ENCODE results near the gene CDH22. TPM values are rescaled to one million over a fixed set of nuclear protein-coding genes. Genes with fewer than 3 reads are reported as not detected.

Gene CDH22
- polyA plus RNA-seq, 1 donor: 0.37 TPM

GRCh38 chr20:46267108-46268105 is 40.9 kb downstream of the CDH22 start:
- no peak for DNase-seq
- WGBS (ENCODE audit: insufficient coverage, low lambda C conversion rate): no CpG with 5 or more reads among the region's 11 CpGs
- no peaks in the 10 kb centered on the region for H3K9me3 ChIP-seq (ENCODE audit: control insufficient read depth, low read depth, low read length)
- H3K27ac ChIP-seq (ENCODE audit: low read length): no peak overlapping the region
- no peaks in the 10 kb centered on the region for H3K36me3 ChIP-seq (ENCODE audit: control insufficient read depth, insufficient read depth, low read length)
- no peak overlapping the region for H3K4me3 ChIP-seq (ENCODE audit: low read length)
- H3K4me1 ChIP-seq (ENCODE audit: control insufficient read depth, insufficient read depth, low read length): no peaks in the 10 kb centered on the region
- H3K27me3 ChIP-seq (ENCODE audit: control insufficient read depth, insufficient read depth, low read length): peaks cover 34% of the 10 kb centered on the region

DNA sequence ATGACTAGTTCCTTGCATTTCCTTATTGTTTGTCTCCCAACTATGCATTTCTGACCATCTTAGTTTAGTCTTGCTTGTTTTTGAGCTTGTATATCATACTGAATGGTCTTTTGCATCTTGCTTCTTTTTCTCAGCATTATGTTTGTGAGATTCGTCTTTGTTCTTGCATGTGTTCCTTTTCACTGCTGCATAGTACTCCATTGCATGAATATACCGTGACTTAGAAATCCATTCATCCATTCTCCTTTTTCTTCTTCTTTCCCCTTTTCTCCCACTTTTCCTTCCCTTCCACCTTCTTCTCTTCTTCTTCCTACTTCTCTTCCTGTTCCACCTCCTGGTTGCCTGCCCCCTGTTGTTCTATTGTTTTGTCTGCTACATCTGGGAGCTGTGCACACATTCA is 42.8 kb downstream of the CDH22 start:
- H3K9me3 ChIP-seq (ENCODE audit: control insufficient read depth, low read depth, low read length): no peaks in the 10 kb centered on the region
- peaks cover 31% of the 10 kb centered on the region for H3K27me3 ChIP-seq (ENCODE audit: control insufficient read depth, insufficient read depth, low read length)
- no peak for DNase-seq
- 100% methylated on average over 2 of the region's 2 CpGs for WGBS (ENCODE audit: insufficient coverage, low lambda C conversion rate)
- no peak overlapping the region for H3K27ac ChIP-seq (ENCODE audit: low read length)
- H3K4me1 ChIP-seq (ENCODE audit: control insufficient read depth, insufficient read depth, low read length): no peaks in the 10 kb centered on the region
- no peaks in the 10 kb centered on the region for H3K36me3 ChIP-seq (ENCODE audit: control insufficient read depth, insufficient read depth, low read length)
- H3K4me3 ChIP-seq (ENCODE audit: low read length): no peak overlapping the region

DNA sequence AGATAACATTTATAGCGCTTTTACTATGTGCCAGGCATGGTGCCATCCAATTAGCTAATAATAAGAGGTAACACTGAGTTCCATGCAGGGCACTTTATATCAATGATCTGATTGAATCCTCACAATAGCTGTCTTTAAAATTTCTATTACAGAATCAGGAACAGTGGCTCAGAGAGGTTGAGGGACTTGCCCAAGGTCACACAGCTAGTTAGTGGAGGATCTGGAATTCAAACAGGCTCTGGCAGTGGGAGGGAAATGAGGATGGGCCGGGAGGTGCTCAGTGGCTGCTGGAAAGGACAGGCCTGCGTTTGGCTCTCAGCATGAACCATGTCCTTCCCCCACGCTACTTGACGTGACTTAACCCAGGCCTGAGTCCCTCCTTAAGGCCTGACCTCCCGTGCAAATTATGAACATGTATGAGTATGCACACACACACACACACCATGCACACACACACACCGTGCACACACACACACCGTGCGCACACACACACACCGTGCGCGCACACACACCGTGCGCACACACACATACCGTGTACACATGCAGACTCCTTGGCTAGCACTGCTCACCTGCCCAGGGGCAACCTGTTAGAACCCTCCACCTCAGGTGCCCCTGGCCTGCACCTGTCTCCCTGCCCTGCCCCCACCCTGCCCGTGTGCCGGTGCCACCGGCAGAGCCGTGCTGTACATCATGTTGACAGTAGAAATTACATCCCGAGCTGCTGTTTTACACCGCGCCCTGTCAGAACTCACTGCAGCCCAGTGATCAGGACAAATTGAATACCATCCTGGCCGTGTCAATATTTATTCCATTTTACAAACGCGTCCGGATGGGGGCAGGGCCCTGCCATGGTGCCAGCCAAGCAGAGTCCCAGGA is 43.7 kb downstream of the CDH22 start:
- Histone ChIP-seq H3K36me3 (ENCODE audit: control insufficient read depth, insufficient read depth, low read length) (no peaks in the 10 kb centered on the region), H3K27ac (ENCODE audit: low read length) (no peak overlapping the region), H3K4me1 (ENCODE audit: control insufficient read depth, insufficient read depth, low read length) (no peaks in the 10 kb centered on the region), H3K9me3 (ENCODE audit: control insufficient read depth, low read depth, low read length) (no peaks in the 10 kb centered on the region), H3K27me3 (ENCODE audit: control insufficient read depth, insufficient read depth, low read length) (peaks cover 23% of the 10 kb centered on the region), H3K4me3 (ENCODE audit: low read length) (no peak overlapping the region)
- DNase-seq: no peak
- 35% methylated on average over 3 of the region's 26 CpGs for WGBS (ENCODE audit: insufficient coverage, low lambda C conversion rate)

DNA sequence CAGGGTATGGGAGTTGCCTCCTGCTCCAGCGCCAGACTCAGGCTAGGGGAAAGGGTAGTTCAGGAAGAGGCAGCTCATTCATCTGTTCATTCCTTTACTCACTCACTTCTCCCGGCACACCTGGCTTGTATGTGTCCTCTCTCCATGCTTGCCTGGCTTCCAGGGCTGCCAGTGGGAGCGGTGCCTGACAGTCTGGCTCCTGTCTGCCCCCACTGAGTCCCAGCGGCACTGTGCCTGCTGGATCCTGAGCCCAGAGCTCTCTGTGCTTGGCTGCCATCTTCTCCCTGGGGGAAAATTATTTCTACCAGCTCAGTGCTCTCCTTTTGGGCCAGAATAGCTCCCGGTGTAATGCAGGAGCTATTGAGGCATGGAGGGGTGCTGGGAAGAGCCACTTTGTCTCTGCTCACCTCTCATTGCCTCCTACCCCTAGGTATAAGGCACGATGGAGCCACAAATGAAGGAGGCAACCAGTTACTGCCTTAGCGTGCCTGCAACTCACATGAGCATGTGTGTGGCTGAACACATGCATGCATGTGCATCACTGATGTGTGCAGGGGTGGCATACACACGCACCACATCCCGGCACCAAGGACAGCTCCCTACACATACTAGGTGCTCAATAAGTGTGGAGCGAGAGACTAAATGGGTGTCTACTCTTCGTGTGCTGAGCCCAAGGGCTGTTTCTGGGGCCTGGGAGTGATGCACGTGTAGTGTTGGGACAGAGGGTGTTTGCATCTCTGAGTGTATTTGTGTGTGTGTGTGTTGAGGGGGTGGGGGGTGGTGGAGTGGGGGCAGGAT is 46.6 kb downstream of the CDH22 start:
- H3K4me1 ChIP-seq (ENCODE audit: control insufficient read depth, insufficient read depth, low read length): no peaks in the 10 kb centered on the region
- H3K9me3 ChIP-seq (ENCODE audit: control insufficient read depth, low read depth, low read length): no peaks in the 10 kb centered on the region
- H3K27me3 ChIP-seq (ENCODE audit: control insufficient read depth, insufficient read depth, low read length): peaks cover 15% of the 10 kb centered on the region
- no peak overlapping the region for H3K27ac ChIP-seq (ENCODE audit: low read length)
- WGBS (ENCODE audit: insufficient coverage, low lambda C conversion rate): 40% methylated on average over 1 of the region's 12 CpGs
- no peak overlapping the region for H3K4me3 ChIP-seq (ENCODE audit: low read length)
- H3K36me3 ChIP-seq (ENCODE audit: control insufficient read depth, insufficient read depth, low read length): no peaks in the 10 kb centered on the region
- no peak for DNase-seq

DNA sequence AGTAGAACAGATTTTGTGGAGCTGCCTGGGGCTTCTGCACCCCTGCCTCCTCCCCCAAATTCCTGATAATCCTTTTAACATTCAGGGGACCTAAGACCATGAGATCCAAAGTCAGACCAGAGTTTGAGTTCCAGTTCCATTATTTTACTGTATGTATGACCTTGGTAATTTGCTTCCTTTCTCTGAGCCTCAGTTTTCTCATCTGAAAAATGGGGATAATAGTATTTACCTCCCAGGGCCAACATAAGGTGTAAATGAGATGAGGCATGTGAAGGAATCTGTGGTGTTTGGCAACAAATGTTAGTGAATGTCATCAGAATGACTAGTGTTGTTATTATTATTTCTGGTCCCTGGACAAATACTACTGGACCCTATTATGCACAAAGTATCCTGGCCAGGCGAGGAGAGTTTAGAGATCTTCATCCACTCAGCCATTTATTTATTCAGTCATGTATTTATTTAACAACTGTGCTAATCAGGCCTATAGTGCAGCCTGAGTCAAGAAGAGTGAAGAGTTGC is 47.3 kb downstream of the CDH22 start:
- Histone ChIP-seq H3K4me1 (ENCODE audit: control insufficient read depth, insufficient read depth, low read length) (no peaks in the 10 kb centered on the region), H3K27me3 (ENCODE audit: control insufficient read depth, insufficient read depth, low read length) (peaks cover 15% of the 10 kb centered on the region), H3K4me3 (ENCODE audit: low read length) (no peak overlapping the region), H3K9me3 (ENCODE audit: control insufficient read depth, low read depth, low read length) (no peaks in the 10 kb centered on the region), H3K27ac (ENCODE audit: low read length) (no peak overlapping the region), H3K36me3 (ENCODE audit: control insufficient read depth, insufficient read depth, low read length) (no peaks in the 10 kb centered on the region)
- no CpG with 5 or more reads among the region's 1 CpG for WGBS (ENCODE audit: insufficient coverage, low lambda C conversion rate)
- no peak for DNase-seq

DNA sequence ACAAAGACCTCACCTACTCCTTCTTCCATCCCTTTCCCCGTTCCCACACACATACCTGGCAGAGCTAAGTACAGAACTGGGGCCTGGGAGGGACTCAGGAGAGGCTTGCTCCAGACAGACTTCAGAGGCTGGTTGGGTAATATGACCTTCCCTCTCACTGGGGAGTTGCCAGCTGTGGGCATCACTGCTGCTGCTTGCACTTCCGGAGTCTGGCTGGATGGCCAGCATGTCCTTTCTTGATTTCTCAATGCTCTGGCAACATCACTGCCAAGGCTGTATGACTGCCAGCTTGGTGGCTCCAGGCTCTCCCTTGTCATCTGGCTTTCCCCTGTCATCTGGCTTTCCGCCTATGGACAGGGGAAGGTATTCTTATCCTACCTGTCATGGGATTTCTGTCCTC is 47.8 kb downstream of the CDH22 start:
- Histone ChIP-seq H3K27me3 (ENCODE audit: control insufficient read depth, insufficient read depth, low read length) (peaks cover 15% of the 10 kb centered on the region), H3K4me3 (ENCODE audit: low read length) (no peak overlapping the region), H3K4me1 (ENCODE audit: control insufficient read depth, insufficient read depth, low read length) (no peaks in the 10 kb centered on the region), H3K27ac (ENCODE audit: low read length) (no peak overlapping the region), H3K36me3 (ENCODE audit: control insufficient read depth, insufficient read depth, low read length) (no peaks in the 10 kb centered on the region), H3K9me3 (ENCODE audit: control insufficient read depth, low read depth, low read length) (no peaks in the 10 kb centered on the region)
- DNase-seq: no peak
- WGBS (ENCODE audit: insufficient coverage, low lambda C conversion rate): no CpG with 5 or more reads among the region's 3 CpGs

DNA sequence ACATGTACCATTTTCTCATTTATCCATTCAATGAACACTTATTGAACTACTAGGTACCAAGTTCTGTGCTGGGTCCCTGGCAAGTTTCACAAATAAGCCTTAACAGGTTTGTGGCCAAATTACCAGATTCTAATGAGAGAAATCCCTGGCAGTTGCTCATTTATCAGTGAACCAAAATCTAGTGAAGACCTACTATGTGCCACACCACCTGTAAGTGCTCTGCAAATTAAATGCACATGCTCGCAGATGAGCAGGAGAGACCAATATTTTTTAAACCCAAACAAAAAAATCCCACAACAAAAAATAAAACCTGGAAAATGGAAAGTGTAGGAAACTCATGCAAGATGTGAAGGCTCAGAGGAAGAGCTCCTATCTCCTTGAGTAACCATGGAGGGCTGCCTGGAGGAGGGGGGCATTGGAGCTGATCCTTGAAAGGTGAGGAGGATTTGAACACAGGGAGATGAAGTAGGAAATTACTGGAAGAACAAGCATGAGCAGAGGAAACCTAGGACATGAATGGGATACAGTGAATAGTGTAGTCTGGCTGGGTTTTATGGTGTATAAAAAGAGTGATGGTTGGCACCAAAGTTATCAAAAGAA is 48.9 kb downstream of the CDH22 start:
- Histone ChIP-seq H3K36me3 (ENCODE audit: control insufficient read depth, insufficient read depth, low read length) (no peaks in the 10 kb centered on the region), H3K27me3 (ENCODE audit: control insufficient read depth, insufficient read depth, low read length) (peaks cover 15% of the 10 kb centered on the region), H3K4me3 (ENCODE audit: low read length) (no peak overlapping the region), H3K9me3 (ENCODE audit: control insufficient read depth, low read depth, low read length) (no peaks in the 10 kb centered on the region), H3K4me1 (ENCODE audit: control insufficient read depth, insufficient read depth, low read length) (no peaks in the 10 kb centered on the region), H3K27ac (ENCODE audit: low read length) (no peak overlapping the region)
- no CpG with 5 or more reads among the region's 1 CpG for WGBS (ENCODE audit: insufficient coverage, low lambda C conversion rate)
- DNase-seq: no peak

DNA sequence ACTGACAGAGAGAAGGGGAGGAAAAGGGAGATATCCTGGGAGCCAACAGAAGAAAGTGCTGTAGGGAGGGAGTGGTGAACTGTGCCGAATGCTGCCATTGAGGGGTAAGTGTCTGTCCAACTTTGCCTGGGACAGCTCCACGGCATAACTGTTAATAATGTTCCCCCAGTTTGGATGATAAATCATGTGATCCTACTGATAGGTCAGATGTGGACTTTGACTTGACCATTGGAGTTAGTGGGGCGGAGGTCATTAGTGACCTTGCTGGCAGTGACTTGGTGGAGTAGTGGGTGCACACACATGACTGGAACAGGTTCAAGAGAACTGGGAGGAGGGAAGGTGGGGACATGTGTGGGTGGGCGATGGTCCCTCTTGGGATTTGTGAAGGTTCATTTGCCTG is 50.4 kb downstream of the CDH22 start:
- H3K9me3 ChIP-seq (ENCODE audit: control insufficient read depth, low read depth, low read length): no peaks in the 10 kb centered on the region
- H3K27ac ChIP-seq (ENCODE audit: low read length): no peak overlapping the region
- H3K4me3 ChIP-seq (ENCODE audit: low read length): no peak overlapping the region
- H3K4me1 ChIP-seq (ENCODE audit: control insufficient read depth, insufficient read depth, low read length): no peaks in the 10 kb centered on the region
- no CpG with 5 or more reads among the region's 4 CpGs for WGBS (ENCODE audit: insufficient coverage, low lambda C conversion rate)
- no peaks in the 10 kb centered on the region for H3K36me3 ChIP-seq (ENCODE audit: control insufficient read depth, insufficient read depth, low read length)
- peaks cover 28% of the 10 kb centered on the region for H3K27me3 ChIP-seq (ENCODE audit: control insufficient read depth, insufficient read depth, low read length)
- no peak for DNase-seq

DNA sequence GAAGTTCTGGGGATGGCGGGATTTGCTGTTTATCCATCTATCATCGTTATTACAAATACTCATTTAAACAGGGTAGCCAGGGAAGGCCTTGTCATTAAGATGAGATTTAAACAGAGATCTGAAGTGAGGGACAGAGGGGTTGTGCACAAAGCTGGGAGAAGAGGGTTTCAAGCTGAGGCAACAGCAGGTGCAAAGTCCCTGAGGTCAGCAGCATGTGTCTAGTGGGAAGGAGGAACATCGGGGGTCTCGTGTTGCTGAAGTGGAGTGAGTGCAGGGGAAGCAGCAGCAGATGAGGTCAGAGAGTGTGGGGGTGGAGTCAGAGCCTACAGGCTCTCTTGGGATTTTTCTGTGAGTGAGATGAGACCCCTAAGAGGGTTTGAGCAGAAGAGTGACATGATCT is 52.0 kb downstream of the CDH22 start:
- no peak for DNase-seq
- Histone ChIP-seq H3K27me3 (ENCODE audit: control insufficient read depth, insufficient read depth, low read length) (peaks cover 43% of the 10 kb centered on the region), H3K27ac (ENCODE audit: low read length) (no peak overlapping the region), H3K4me3 (ENCODE audit: low read length) (no peak overlapping the region), H3K9me3 (ENCODE audit: control insufficient read depth, low read depth, low read length) (no peaks in the 10 kb centered on the region), H3K36me3 (ENCODE audit: control insufficient read depth, insufficient read depth, low read length) (no peaks in the 10 kb centered on the region), H3K4me1 (ENCODE audit: control insufficient read depth, insufficient read depth, low read length) (no peaks in the 10 kb centered on the region)
- no CpG with 5 or more reads among the region's 4 CpGs for WGBS (ENCODE audit: insufficient coverage, low lambda C conversion rate)
